Liver (tissue), 9 donors: Measurements from ENCODE around the gene EEA1. TPM values are rescaled to one million over a fixed set of nuclear protein-coding genes. Genes with fewer than 3 reads are reported as not detected.

Experiments
- DNase-seq: peaks from one replicate; pipeline ENCODE4 v3.0.0-alpha.2; 2017; ENCODE audit warnings: low spot score
- H3K27ac ChIP-seq, 2 donors: one replicate each; pipeline ENCODE4 v1.7.0; 2013; ENCODE audit warnings: inconsistent platforms in 2 of 2, low read length in 2 of 2, control low read depth in 1 of 2, low read depth in 1 of 2, mild to moderate bottlenecking in 1 of 2
- H3K27me3 ChIP-seq, 4 donors: one replicate each; pipeline versions ENCODE4 v1.6.1 to v1.7.0; 2013; ENCODE audit warnings: low read length in 3 of 4, inconsistent platforms in 1 of 4, mild to moderate bottlenecking in 1 of 4, moderate library complexity in 1 of 4; ENCODE audit not compliant: control insufficient read depth in 4 of 4, insufficient read depth in 4 of 4
- H3K36me3 ChIP-seq, 4 donors: one replicate each; pipeline versions ENCODE4 v1.6.1 to v1.7.0; 2013; ENCODE audit warnings: low read length in 3 of 4, mild to moderate bottlenecking in 3 of 4, low read depth in 1 of 4, moderate library complexity in 1 of 4; ENCODE audit not compliant: control insufficient read depth in 4 of 4, insufficient read depth in 3 of 4
- H3K4me1 ChIP-seq, 4 donors: one replicate each; pipeline versions ENCODE4 v1.6.1 to v1.7.0; 2013; ENCODE audit warnings: low read length in 3 of 4, mild to moderate bottlenecking in 3 of 4, moderate library complexity in 1 of 4; ENCODE audit not compliant: control insufficient read depth in 4 of 4, insufficient read depth in 4 of 4
- H3K4me3 ChIP-seq, 3 donors: one replicate each; pipeline versions ENCODE4 v1.6.1 to v1.7.0; 2013; ENCODE audit warnings: low read length in 3 of 3, control low read depth in 1 of 3, low read depth in 1 of 3, mild to moderate bottlenecking in 1 of 3
- H3K9ac ChIP-seq, 2 donors: one replicate each; pipeline ENCODE4 v1.7.0; 2013; ENCODE audit warnings: low read length in 2 of 2, mild to moderate bottlenecking in 2 of 2, moderate library complexity in 2 of 2, control low read depth in 1 of 2, low read depth in 1 of 2
- H3K9me3 ChIP-seq, 4 donors: one replicate each; pipeline versions ENCODE4 v1.6.1 to v1.7.0; 2013; ENCODE audit warnings: low read length in 3 of 4; ENCODE audit not compliant: control insufficient read depth in 4 of 4
- ATF3 ChIP-seq: IDR thresholded peaks from 2 replicates; pipeline ENCODE4 v1.6.1; 2016; ENCODE audit warnings: antibody characterized with exemption
- CTCF ChIP-seq: fragments of 150-350 bp; IDR thresholded peaks from 2 replicates; pipeline ENCODE4 v1.5.1; 2017; ENCODE audit warnings: improper control_type of control experiment, low read depth, low read length; ENCODE audit not compliant: missing input control
- FOXA1 ChIP-seq: IDR thresholded peaks from 2 replicates; pipeline ENCODE4 v1.6.1; 2016; ENCODE audit warnings: antibody characterized with exemption
- FOXA2 ChIP-seq: IDR thresholded peaks from 2 replicates; pipeline ENCODE4 v1.6.1; 2016; ENCODE audit warnings: antibody characterized with exemption
- HNF4A ChIP-seq, 2 donors: conservative IDR thresholded peaks; 2 replicates each; pipeline ENCODE4 v1.6.1; 2016; ENCODE audit warnings: antibody characterized with exemption in 2 of 2, mild to moderate bottlenecking in 2 of 2
- HNF4G ChIP-seq: IDR thresholded peaks from 2 replicates; pipeline ENCODE4 v1.6.1; 2016; ENCODE audit warnings: antibody characterized with exemption
- JUND ChIP-seq, 2 donors: IDR thresholded peaks; 2 replicates each; pipeline ENCODE4 v1.6.1; 2016; ENCODE audit warnings: antibody characterized with exemption in 2 of 2
- NR2F2 ChIP-seq: IDR thresholded peaks from 2 replicates; pipeline ENCODE4 v1.6.1; 2016; ENCODE audit warnings: antibody characterized with exemption
- REST ChIP-seq: IDR thresholded peaks from 2 replicates; pipeline ENCODE4 v1.6.1; 2016; ENCODE audit warnings: antibody characterized with exemption, mild to moderate bottlenecking
- RXRA ChIP-seq, 2 donors: IDR thresholded peaks; 2 replicates each; pipeline ENCODE4 v1.6.1; 2017 to 2018; ENCODE audit warnings: antibody characterized with exemption in 2 of 2, mild to moderate bottlenecking in 1 of 2
- SP1 ChIP-seq: IDR thresholded peaks from 2 replicates; pipeline ENCODE4 v1.6.1; 2018; ENCODE audit warnings: antibody characterized with exemption, mild to moderate bottlenecking
- ZBTB33 ChIP-seq: IDR thresholded peaks from 2 replicates; pipeline ENCODE4 v1.6.1; 2016; ENCODE audit warnings: antibody characterized with exemption
- WGBS: extraction: QIAGEN DNeasy Blood & Tissue Kit; methylation state at CpG from one replicate; pipeline ENCODE4 v1.1.7; 2013; 5-methylcytosine and 5-hydroxymethylcytosine counted together
- polyA plus RNA-seq, 2 donors: library from polyadenylated mRNA; stranded (reverse) in 1 of 2; unstranded in 1 of 2; fragments of 200-250 nt in 1 of 2; fragments of >200 nt in 1 of 2; fragmentation: Nextera tagmentation in 1 of 2; extraction: Ambion mirVana in 1 of 2; gene quantifications; one replicate each; pipeline versions ENCODE4 v1.2.1 to v1.2.3, GENCODE V29; 2013 to 2015
- total RNA-seq, 2 donors: library from RNA; depleted of rRNA; stranded (reverse); fragments of >200 nt; gene quantifications; one replicate each; pipeline ENCODE4 v1.2.3, GENCODE V29; 2014
- donor health status: healthy.
- donor health status: healthy.
- donor health status: healthy.
- donor health status: healthy.
- donor health status: healthy.

The EEA1 gene
- total and polyA plus RNA-seq, 4 donors, result 2.5 to 15.8 (median 9.1) TPM

GRCh38 chr12:92890601-92891106 lies 38.4 kb downstream of the EEA1 start:
- 96% methylated on average over 3 of the region's 3 CpGs for WGBS
- no peak overlapping the region for H3K9ac ChIP-seq
- no peaks in the 10 kb centered on the region for H3K9me3 ChIP-seq

More at GRCh38 chr12:92890601-92891106, 38.4 kb downstream of the EEA1 start:
- TF ChIP-seq FOXA1 (no peak), REST (no peak), CTCF (no peak), SP1 (no peak), FOXA2 (no peak), ATF3 (no peak), HNF4A (conservative IDR thresholded peaks at IDR 0.05) (no peak), JUND (IDR thresholded peaks at IDR 0.05) (no peak), HNF4G (no peak), ZBTB33 (no peak), NR2F2 (no peak), RXRA (IDR thresholded peaks at IDR 0.05) (no peak)
- peaks cover 0 to under 1% (median 0%) of the 10 kb centered on the region in 4 donors for H3K36me3 ChIP-seq
- H3K4me3 ChIP-seq, result no peak overlapping the region
- no peaks in the 10 kb centered on the region for H3K4me1 ChIP-seq
- H3K27ac ChIP-seq, result no peak overlapping the region
- no peak for DNase-seq
- no peaks in the 10 kb centered on the region for H3K27me3 ChIP-seq
